A673 (cell line): ENCODE results near the gene RPS6KC1.

Experiments used
- CTCF ChIP-seq: fragments of 300-800, 200-600 bp; sonication (generic); conservative IDR thresholded peaks from 2 replicates; pipeline ENCODE4 v1.5.1; 2017; ENCODE audit warnings: low read depth, mild to moderate bottlenecking, antibody characterized with exemption, low read length, moderate library complexity, mixed read lengths
- EZH2 ChIP-seq: fragments of 200-600 bp; sonication (generic); IDR thresholded peaks from 2 replicates; pipeline ENCODE4 v1.6.1; 2017; ENCODE audit warnings: borderline replicate concordance, low read depth, mild to moderate bottlenecking, mixed read lengths, antibody characterized with exemption, low read length; ENCODE audit not compliant: poor library complexity, severe bottlenecking

GRCh38 chr1:213292614-213293013 lies 241.6 kb downstream of the RPS6KC1 start:
- no peak for TF ChIP-seq CTCF
- no peak for TF ChIP-seq EZH2
